ENCODE results near the gene GNAQ.
"Not testable (repeated sequence)": the region's sequence is repeated elsewhere in the genome, so short reads cannot be mapped to it uniquely, and the experiment has no call there.

DNA sequence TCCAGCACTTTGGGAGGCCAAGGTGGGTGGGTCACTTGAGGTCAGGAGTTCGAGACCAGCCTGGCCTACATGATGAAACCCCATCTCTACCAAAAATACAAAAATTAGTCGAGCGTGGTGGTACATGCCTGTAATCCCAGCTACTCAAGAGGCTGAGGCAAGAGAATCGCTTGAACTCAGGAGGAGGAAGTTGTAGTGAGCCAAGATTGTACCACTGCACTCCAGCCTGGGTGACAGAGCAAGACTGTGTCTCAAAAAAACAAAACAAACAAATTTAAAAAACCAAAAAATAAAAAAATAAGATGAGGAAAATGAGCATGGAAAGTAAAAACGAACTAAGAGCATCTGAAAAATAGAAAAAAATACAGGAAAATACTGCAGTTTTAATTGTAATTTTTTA, 152.8 kb downstream of the GNAQ start:
- TF ChIP-seq, protein P1, sequence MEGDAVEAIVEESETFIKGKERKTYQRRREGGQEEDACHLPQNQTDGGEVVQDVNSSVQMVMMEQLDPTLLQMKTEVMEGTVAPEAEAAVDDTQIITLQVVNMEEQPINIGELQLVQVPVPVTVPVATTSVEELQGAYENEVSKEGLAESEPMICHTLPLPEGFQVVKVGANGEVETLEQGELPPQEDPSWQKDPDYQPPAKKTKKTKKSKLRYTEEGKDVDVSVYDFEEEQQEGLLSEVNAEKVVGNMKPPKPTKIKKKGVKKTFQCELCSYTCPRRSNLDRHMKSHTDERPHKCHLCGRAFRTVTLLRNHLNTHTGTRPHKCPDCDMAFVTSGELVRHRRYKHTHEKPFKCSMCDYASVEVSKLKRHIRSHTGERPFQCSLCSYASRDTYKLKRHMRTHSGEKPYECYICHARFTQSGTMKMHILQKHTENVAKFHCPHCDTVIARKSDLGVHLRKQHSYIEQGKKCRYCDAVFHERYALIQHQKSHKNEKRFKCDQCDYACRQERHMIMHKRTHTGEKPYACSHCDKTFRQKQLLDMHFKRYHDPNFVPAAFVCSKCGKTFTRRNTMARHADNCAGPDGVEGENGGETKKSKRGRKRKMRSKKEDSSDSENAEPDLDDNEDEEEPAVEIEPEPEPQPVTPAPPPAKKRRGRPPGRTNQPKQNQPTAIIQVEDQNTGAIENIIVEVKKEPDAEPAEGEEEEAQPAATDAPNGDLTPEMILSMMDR (conservative IDR thresholded peaks at IDR 0.05; ENCODE audit: low read depth, low read length) = not testable (repeated sequence)
- TF ChIP-seq EZH2 (IDR thresholded peaks at IDR 0.05; ENCODE audit: low read length, unreplicated experiment) = not testable (repeated sequence)
